GM21576 (cell line): Measurements from ENCODE around the gene C1orf159.
A peak's percentile ranks its signal among the peaks of the same experiment; 100 is the strongest.

Source experiments
- ATAC-seq: cut with Tn5 transposase; IDR thresholded peaks from one replicate; pipeline ENCODE4 v1.9.1; 2021; ENCODE audit warnings: mild to moderate bottlenecking, moderate library complexity; ENCODE audit not compliant: unreplicated experiment

Gene C1orf159

GRCh38 chr1:1043411-1043810 is 72.5 kb downstream of the C1orf159 start:
- ATAC-seq: no peak

DNA sequence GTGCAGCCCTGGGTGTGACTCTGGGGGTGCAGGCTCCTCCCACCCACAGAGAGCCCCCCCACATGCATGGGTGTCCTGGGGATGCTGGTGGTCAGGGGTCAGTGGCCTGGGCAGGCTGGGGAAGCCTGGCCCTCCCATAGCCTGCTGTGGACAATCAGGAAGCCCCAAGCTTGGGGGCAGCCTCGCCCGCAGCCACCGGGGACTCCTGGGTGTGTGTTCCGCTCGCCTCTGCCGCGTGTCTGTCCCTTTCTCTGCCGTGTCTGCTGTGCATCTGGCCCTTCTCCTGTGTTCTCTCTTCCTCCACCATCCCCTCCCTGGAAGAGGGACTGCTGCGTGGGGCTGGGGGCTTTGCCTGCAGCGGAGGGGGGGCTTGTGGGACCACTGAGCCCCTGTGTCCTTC is 73.1 kb downstream of the C1orf159 start:
- no peak for ATAC-seq

GRCh38 chr1:1041873-1042272 is 74.0 kb downstream of the C1orf159 start:
- ATAC-seq: no peak

DNA sequence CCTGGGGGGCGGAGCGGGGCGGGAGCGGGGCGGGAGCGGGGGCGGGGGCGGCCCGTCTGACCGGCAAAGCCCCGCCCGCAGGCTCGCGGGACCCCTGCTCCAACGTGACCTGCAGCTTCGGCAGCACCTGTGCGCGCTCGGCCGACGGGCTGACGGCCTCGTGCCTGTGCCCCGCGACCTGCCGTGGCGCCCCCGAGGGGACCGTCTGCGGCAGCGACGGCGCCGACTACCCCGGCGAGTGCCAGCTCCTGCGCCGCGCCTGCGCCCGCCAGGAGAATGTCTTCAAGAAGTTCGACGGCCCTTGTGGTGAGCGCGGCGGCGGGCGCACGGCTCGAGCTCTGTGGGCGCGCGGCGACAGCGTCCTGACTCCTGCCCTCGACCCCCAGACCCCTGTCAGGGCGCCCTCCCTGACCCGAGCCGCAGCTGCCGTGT is 74.8 kb downstream of the C1orf159 start:
- ATAC-seq: no peak

- peak; percentile 40 for ATAC-seq
Measured at GRCh38 chr1:1040004-1040991, 75.6 kb downstream of the C1orf159 start.

DNA sequence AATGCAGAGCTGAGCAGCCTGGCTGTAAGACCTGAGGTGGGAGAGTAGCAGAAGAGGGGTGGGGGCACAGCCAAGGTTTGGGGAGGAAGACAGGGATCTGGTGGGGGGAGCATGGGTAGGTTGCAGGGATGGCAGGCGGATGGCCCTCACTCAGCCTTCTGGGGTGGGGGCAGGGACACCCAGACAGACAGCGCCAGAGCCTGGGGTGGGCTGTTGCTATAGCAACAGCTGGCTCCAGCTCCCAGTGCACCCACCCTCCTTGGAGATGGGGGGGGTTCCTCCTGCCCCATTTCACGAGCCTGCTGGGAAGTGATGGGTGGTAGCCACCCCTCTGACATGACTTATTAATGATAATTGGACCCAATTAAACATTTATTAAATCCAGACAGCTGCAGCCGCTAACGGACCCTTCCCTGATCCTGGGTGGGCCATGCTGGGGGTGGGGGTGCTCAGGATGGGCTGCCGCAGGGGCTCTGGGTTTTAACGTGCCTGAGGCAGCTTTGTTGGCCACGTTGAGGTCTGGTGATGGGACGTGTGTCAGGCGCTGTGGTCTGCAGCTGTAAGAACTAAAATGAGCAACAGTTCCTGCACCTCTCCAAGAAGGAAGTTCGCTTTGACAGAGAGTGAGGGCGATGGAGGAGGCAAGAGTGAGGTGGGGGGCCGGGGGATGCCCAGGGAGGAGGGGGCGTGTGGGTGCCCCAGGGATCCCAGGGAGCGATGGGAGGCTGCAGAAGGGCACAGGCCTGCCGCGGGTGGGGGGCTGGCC is 76.6 kb downstream of the C1orf159 start:
- no peak for ATAC-seq

- peak; percentile 38 for ATAC-seq
Measured at GRCh38 chr1:1038694-1039093, 77.2 kb downstream of the C1orf159 start.

GRCh38 chr1:1037366-1038327 is 78.2 kb downstream of the C1orf159 start:
- ATAC-seq: no peak

GRCh38 chr1:1035291-1035943 is 80.5 kb downstream of the C1orf159 start:
- ATAC-seq: no peak

GRCh38 chr1:1034439-1034781 is 81.5 kb downstream of the C1orf159 start:
- ATAC-seq: no peak

DNA sequence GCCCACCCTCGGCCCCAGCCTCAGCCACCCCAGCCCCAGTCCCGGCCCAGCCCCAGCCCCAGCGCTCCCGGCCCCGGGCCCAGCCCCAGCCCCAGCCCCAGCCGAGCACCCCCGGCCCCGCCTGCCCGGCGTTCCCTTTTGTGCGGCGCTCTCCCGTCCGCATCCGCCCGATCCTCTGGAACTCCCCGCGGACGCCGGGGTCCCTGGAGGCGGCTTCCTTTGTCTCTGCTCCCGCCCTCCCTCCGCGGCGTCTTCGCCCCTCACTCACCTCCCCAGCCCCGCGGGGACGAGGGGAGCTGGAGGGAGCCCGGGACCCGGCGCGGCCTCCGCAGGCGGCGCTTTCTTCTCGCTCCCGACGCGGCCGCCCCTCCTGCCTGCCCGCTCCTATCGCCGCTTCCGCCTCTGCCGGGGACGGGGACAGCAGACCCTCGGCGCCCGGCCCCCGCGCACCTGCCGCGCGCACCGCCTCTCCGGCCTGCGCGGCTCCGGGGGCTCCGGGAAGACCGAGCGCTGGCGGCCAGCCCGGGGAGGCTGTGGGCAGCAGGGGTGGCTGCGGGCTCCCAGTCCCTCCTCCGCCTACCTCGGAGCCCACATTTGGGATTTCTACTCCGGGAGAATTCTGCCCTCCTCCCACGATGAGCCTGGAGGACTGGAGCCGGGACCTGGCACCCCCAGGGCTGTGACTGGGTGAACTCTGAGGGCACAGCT is 82.0 kb downstream of the C1orf159 start:
- no peak for ATAC-seq

GRCh38 chr1:1033009-1033587 is 82.8 kb downstream of the C1orf159 start:
- peak; percentile 76 for ATAC-seq

DNA sequence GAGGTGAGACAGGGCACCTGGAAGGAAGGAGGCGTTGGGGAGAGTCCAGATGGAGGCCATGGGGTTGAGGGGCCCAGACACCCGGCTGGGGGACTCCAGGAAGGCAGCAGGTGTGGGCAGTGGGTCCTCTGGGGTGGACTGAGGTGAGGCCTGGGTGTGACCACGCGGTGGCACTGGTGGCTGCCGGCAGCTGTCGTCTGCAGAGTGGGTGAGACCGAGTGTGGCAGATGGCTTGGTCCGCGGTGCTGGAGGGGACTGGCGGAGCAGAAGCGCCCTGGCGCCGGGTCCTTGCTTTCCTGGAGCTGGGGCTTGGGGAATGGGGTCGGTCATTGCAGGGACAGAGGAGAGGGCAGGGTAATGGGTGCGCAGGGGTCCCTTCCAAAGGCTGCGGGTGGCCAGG is 83.5 kb downstream of the C1orf159 start:
- ATAC-seq: peak; percentile 4
